Stomach smooth muscle (tissue), 2 donors: Measurements from ENCODE around the gene CYBA.

Experiments used
- H3K27ac ChIP-seq: one replicate; pipeline ENCODE4 v1.7.0; 2013; ENCODE audit warnings: mild to moderate bottlenecking, low read length, inconsistent platforms
- H3K27me3 ChIP-seq, 2 donors: one replicate each; pipeline ENCODE4 v1.7.0; 2013; ENCODE audit warnings: low read length in 2 of 2; ENCODE audit not compliant: insufficient read depth in 2 of 2, control insufficient read depth in 1 of 2
- H3K36me3 ChIP-seq, 2 donors: one replicate each; pipeline ENCODE4 v1.7.0; 2013; ENCODE audit warnings: low read length in 2 of 2; ENCODE audit not compliant: control insufficient read depth in 2 of 2, insufficient read depth in 2 of 2
- H3K4me1 ChIP-seq: one replicate; pipeline ENCODE4 v1.7.0; 2013; ENCODE audit warnings: low read length; ENCODE audit not compliant: control insufficient read depth, insufficient read depth
- H3K4me3 ChIP-seq, 2 donors: one replicate each; pipeline ENCODE4 v1.7.0; 2013; ENCODE audit warnings: low read length in 2 of 2
- H3K9ac ChIP-seq, 2 donors: one replicate each; pipeline ENCODE4 v1.7.0; 2013; ENCODE audit warnings: low read length in 2 of 2, mild to moderate bottlenecking in 1 of 2
- H3K9me3 ChIP-seq, 2 donors: one replicate each; pipeline ENCODE4 v1.7.0; 2013; ENCODE audit warnings: low read length in 2 of 2; ENCODE audit not compliant: control insufficient read depth in 2 of 2
- donor health status: healthy.
- donor health status: Pancreatic carcinoma.

The CYBA gene

GRCh38 chr16:88643644-88643932 lies 7.3 kb downstream of the CYBA start:
- Histone ChIP-seq H3K27me3 (peaks cover 18 to 22% of the 10 kb centered on the region in 2 donors), H3K36me3 (no peaks in the 10 kb centered on the region), H3K9ac (no peak overlapping the region), H3K27ac (no peak overlapping the region), H3K9me3 (no peaks in the 10 kb centered on the region), H3K4me3 (no peak overlapping the region), H3K4me1 (peaks cover 5% of the 10 kb centered on the region)

GRCh38 chr16:88642881-88643643 lies 7.8 kb downstream of the CYBA start:
- Histone ChIP-seq H3K36me3 (no peaks in the 10 kb centered on the region), H3K27ac (no peak overlapping the region), H3K4me1 (peaks cover 5% of the 10 kb centered on the region)

DNA sequence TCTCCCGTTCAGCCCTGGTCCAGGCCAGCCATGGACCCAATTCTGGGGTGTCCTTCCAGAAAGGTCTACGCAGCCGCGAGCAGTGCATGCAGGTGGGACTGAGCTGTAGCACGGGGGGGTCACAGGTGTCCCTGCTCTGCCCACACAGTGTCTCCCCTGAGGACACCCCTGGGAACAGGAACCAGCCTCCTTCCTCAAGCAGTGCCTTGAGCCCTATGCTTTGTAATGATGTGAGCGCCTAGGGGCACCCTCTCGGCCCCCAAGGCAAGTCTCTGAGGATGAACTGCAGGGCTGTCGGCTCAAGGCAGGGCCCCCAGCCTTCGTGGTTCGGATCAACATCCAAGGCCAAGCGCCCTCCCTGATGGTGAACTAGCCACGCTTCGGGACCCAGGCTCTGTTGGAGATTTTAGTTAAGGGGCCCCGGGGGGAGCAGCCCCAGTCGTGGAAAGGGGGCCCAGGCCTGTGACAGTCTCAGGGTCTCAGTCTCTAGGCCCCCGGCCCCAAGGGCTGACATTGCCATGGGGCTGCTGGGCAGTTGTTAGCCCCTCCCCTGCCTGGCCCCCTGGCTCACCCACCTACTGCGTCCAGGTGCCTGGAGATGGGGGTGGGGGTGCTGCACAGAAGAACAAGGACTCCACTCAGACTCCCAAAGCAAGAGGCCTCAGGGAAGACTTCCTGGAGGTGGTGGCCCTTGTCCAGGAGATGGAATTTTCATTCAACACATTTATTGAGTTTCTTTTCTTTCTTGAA lies 10.2 kb downstream of the CYBA start:
- no peak overlapping the region for H3K4me3 ChIP-seq
- H3K36me3 ChIP-seq: no peaks in the 10 kb centered on the region
- H3K27ac ChIP-seq: no peak overlapping the region
- no peak overlapping the region for H3K9ac ChIP-seq
- no peaks in the 10 kb centered on the region for H3K9me3 ChIP-seq
- H3K4me1 ChIP-seq: peaks cover 5% of the 10 kb centered on the region
- peaks cover 30% of the 10 kb centered on the region in 2 donors for H3K27me3 ChIP-seq

More at GRCh38 chr16:88642881-88643643, 7.8 kb downstream of the CYBA start:
- no peak overlapping the region for H3K9ac ChIP-seq
- no peaks in the 10 kb centered on the region for H3K9me3 ChIP-seq
- H3K4me3 ChIP-seq: no peak overlapping the region
- H3K27me3 ChIP-seq: peaks cover 23 to 27% of the 10 kb centered on the region in 2 donors

GRCh38 chr16:88640039-88640495 lies 10.8 kb downstream of the CYBA start:
- H3K27me3 ChIP-seq: peaks cover 30 to 35% of the 10 kb centered on the region in 2 donors
- no peaks in the 10 kb centered on the region for H3K36me3 ChIP-seq
- H3K27ac ChIP-seq: no peak overlapping the region
- peaks cover 5% of the 10 kb centered on the region for H3K4me1 ChIP-seq
- no peaks in the 10 kb centered on the region for H3K9me3 ChIP-seq
- H3K9ac ChIP-seq: no peak overlapping the region
- no peak overlapping the region for H3K4me3 ChIP-seq

- Histone ChIP-seq H3K4me3 (no peak overlapping the region), H3K9ac (no peak overlapping the region)
Measured at GRCh38 chr16:88639231-88640038, 11.4 kb downstream of the CYBA start.

DNA sequence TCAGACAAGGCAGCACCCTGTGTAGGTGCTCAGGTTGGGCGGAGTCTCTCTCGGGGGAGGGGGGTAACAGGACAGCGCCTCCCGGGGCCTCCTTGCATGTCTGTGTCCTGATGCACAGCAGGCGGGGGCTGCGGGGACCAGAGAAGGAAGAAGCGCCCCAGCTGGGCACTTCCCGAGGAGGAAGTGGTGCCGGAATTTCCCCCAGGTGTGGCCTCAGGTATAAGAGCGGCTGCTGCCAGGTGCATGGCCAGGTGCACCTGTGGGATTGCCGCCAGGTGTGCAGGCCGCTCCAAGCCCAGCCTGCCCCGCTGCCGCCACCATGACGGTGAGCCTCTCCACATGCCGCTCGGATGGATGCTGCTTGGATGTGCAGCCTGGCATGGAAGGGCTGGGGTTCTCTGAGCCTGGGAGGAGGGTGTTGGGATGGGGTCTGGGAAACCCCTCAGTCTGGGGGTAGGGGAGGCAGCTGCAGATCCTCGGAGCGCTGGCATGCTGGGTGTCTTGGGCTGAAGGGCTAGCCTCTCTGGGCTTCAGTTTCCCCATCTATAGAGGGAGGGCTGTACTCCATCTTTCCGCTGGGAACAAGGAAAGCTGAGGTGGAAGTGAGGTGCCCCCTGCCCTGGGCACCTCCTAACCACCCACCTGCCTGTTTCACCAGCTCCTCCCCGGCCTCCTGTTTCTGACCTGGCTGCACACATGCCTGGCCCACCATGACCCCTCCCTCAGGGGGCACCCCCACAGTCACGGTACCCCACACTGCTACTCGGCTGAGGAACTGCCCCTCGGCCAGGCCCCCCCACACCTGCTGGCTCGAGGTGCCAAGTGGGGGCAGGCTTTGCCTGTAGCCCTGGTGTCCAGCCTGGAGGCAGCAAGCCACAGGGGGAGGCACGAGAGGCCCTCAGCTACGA lies 12.3 kb downstream of the CYBA start, which contains the start of gene IL17C:
TSS of gene IL17C (plus strand) at position 250 of the 908 bp plus-strand sequence. CDS start at position 320, 70 bp downstream.
- Histone ChIP-seq H3K9me3 (no peaks in the 10 kb centered on the region), H3K27me3 (peaks cover 35 to 37% of the 10 kb centered on the region in 2 donors), H3K4me3 (no peak within 1 kb of the TSS), H3K27ac (no peak within 1 kb of the TSS), H3K4me1 (peaks cover 8% of the 10 kb centered on the region), H3K9ac (no peak within 1 kb of the TSS), H3K36me3 (no peaks in the 10 kb centered on the region)

More at GRCh38 chr16:88639231-88640038, 11.4 kb downstream of the CYBA start:
- Histone ChIP-seq H3K27me3 (peaks cover 30 to 36% of the 10 kb centered on the region in 2 donors), H3K4me1 (peaks cover 8% of the 10 kb centered on the region), H3K9me3 (no peaks in the 10 kb centered on the region), H3K36me3 (no peaks in the 10 kb centered on the region), H3K27ac (no peak overlapping the region)

DNA sequence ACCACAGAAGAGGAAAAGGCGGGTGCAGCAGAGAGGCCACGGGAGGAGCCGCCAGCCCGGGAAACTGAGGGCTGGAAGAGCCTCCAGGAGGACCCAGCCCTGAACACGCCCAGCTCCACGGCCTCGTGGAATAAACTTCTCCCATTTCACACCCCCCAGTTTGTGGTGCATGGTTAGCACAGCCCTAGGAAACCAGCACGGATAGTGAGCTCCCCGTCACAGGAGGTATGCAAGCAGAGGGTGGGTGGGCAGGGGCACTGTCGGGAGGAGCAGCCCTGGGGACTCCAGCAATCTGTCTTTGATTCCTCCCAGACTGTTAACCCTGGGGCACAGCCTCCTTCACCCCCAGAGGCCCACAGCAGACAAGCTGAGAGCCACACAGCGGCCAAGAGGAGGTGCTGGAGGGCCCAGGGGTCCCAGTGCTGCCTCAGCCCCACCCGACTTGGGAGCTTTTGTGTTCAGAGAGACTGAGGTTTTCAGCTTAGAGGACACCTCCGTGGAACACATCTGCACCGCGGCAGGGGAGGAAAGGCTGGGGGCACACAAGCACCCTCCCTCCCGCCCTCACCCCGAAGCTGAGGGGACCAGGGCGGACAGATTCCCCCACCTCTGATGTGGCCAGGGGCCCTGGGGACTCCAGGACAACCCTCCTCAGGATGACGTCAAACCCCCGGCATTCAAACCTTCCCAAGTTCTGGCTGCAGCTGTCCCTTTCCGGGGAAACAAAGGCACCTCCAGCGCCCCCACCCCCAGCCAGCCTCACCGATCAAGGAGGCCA lies 14.2 kb downstream of the CYBA start:
- H3K4me3 ChIP-seq: no peak overlapping the region
- peaks cover 0 to 3% of the 10 kb centered on the region in 2 donors for H3K36me3 ChIP-seq
- H3K4me1 ChIP-seq: peaks cover 8% of the 10 kb centered on the region
- H3K27ac ChIP-seq: no peak overlapping the region
- H3K9me3 ChIP-seq: no peaks in the 10 kb centered on the region
- H3K9ac ChIP-seq: no peak overlapping the region
- H3K27me3 ChIP-seq: peaks cover 35 to 40% of the 10 kb centered on the region in 2 donors

GRCh38 chr16:88635671-88636319 lies 15.1 kb downstream of the CYBA start:
- Histone ChIP-seq H3K27me3 (peaks cover 35 to 40% of the 10 kb centered on the region in 2 donors), H3K4me1 (peaks cover 8% of the 10 kb centered on the region), H3K27ac (no peak overlapping the region)

More at GRCh38 chr16:88635671-88636319, 15.1 kb downstream of the CYBA start:
- H3K4me3 ChIP-seq: no peak overlapping the region
- no peak overlapping the region for H3K9ac ChIP-seq
- H3K36me3 ChIP-seq: peaks cover 0 to 10% of the 10 kb centered on the region in 2 donors
- H3K9me3 ChIP-seq: no peaks in the 10 kb centered on the region
